ENCODE results near the gene AATF.

Gene AATF

DNA sequence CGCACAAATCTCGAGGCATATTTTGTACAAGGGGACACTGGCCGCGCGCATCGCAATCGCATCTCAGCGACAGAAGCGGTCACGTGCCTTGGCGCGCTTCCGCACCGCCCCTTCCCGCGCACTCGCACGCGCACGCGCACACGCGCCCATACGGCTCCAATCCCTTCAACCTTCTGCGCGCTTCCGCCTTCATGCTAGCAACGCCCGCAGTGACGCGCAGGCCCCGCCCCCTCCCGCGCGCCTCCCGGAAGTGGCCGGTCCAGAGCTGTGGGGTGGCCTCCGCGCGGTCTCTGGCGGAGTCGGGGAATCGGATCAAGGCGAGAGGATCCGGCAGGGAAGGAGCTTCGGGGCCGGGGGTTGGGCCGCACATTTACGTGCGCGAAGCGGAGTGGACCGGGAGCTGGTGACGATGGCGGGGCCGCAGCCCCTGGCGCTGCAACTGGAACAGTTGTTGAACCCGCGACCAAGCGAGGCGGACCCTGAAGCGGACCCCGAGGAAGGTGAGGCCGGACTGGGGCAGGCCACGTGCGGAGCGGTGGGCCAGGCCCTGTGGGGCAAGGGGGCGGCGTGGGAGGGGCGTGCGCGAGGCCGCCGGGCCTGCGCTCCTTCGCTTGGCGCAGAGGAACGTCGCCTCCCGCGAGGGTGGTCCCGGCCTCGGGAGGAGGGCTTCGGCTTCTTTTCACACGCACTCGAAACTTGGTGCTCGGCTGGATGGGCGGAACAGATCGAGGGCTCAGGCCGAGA is at the start of gene AATF:
Gene AATF, plus strand, starts transcription at position 238 of the 744 bp plus-strand sequence. Its CDS starts 172 bp downstream, at position 410.
- peak; percentile 98 for DNase-seq

GRCh38 chr17:36899250-36900159 is 49.2 kb upstream of the AATF start:
- no peak for DNase-seq

GRCh38 chr17:36900160-36900512 is 48.6 kb upstream of the AATF start:
- DNase-seq = no peak

DNA sequence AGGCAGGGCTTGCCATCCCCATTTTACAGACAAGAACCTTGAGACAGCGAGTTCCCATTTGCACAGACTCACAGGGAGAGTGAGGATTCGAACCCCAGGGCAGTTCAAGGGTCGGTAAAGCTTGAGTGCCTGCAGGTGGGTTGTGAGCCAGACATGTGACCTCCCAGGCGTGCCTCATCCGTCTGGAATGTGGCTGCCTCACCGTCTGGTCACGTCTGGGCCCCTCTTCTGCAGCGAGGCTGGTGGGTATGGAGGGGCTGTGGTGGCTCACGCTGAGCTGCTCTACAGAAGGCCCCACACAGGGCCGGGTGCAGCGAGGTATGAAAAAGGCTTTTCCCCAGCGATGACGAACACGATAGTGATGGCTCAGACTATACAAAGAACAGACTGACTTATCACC is 47.2 kb upstream of the AATF start:
- no peak for DNase-seq

DNA sequence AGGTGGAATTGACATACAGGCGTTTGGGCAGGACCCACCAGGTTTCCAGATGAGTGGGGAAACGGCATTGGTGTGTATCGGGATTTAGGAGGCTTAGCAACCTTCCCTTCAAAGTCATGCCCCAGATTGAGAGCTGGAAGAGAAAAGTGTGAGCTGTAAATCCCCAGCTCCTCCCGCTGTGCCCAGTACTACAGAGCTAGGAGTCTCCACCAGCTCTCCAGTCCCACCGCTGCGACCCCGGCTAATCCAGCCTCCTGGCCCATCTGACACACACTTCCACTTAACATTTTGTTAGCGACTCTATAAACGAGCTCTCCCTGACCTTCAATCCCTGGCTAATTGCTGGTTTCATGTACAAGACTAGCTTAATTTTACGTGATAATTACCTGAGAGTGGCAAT is 41.3 kb upstream of the AATF start:
- no peak for DNase-seq

- DNase-seq = no peak
Measured at GRCh38 chr17:36910513-36910912, 38.2 kb upstream of the AATF start.

- no peak for DNase-seq
Measured at GRCh38 chr17:36911001-36911400, 37.8 kb upstream of the AATF start.

DNA sequence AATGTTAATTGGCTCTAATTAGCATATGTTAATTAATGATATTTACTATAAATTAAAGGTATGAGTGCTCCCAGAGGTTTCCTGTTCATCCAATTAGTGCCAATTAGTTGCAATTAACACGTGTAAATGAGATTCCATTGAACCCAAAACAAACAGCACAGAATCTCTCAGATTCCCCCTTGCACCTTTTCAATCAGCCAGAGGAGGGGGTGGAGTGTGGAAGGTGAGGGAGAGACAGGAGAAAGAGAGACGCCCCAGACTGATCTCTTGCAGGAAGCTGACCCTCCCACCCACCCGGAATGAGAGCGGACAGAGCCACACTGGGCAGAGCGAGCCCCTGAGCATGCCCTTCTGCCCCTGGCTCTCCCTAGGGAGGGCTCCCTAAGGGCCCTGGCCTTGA is 35.6 kb upstream of the AATF start:
- DNase-seq = no peak

DNA sequence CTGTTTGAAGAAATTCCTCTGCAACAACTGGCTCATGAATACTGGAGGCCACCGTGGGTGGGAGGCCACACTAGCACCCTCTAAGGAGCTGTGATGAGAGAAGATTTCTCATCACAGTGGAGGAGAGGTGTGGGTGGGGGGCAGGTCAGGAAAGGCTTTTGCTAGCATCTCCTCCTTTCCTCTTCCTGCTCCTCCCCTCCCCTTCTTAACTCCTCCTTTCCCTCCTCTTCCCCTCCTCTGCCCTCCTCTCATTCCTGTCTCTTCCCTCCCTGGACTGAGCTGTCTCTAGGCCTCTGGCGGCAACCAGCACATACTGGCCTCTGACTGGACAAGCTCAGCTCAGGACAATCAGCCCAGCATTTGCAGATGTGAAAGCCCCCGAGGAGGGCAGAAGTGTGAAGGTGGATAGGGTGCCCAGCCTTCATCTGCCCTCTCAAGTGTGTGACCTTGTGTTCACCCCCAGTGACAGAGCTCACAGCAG is 30.5 kb upstream of the AATF start:
- no peak for DNase-seq

GRCh38 chr17:36919407-36919968 is 29.3 kb upstream of the AATF start:
- no peak for DNase-seq

DNA sequence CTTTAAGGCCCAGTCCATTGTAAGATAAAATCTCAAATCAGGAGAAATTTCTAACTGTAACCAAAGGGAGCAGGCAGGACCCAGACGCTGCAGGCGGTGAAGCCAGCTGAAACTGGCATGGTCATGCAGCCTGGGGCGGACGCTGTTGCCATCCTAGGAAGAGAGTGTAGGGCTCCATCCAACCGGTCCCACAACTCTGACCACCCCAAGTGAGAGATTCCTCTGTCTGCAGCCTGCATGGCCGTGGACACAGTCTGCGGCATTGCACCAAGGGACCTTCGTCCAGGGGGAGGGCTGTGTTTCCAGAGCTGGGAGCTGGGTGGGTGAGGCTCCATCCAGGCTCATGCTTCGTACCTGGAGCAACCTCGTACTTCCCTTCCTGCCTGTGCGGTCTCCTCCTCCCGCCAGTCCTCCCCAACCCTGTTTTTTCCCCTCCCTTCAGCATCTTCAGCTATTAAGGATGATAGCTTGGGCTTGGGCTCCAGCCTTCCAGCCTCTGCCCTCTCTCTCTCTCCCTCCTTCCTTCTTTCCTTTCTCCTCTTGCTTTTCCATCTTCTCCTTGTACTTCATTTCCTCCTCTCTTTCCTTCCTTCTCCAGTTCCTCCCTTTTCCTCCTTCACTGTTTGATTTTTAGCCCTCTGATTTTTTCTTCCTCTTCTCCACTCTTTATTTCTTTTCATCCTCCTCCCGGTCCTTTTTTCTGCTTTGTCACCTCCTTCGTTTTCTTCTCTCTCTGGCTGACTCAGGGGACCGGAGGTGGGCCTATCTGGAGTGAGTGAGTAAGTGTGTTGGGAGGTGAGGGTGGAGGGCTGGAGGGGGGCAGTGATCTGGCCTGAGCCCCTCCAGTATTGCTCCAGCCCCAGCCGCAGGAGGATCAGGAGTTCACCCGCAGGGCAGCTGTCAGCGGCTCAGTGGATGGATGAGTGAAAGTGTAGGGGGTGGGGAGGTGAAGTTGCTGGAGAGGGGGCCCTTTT is 28.4 kb upstream of the AATF start:
- DNase-seq = no peak

DNA sequence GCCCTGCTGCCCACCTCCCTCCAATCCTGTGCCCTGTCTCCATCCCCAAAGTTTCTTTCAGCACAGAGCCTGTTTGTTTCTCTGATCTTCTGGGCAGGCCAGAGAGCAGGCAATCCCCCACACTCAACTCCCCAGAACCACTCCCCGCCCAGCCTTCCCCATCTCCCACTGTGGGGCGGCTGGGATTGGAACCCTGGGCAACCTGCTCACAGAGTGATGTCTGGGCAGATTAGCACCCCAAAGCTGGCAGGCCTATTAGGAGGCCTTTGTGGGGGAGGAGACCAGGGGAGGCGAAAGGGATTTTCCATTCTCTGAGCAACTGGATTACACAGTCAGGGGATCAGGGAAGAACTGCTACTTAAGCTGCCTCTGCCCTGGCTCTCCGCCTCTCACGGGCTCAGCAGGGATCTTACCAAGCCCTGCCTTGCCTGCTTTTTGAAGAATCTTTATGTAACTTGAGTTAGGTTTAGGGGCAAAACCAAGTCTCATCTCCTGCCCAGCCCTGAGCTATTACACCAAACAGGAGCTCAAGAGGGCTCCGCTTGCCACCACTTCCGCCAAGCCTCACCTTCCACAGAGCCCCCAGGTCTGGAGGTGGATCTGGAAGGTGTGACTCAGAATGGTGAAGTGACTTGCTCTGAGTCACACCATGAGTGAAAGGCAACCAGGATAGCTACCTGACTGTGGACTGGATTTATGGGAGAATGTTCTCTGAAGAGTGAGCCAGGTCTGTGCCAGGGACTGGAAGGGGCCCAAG is 27.5 kb upstream of the AATF start:
- no peak for DNase-seq

GRCh38 chr17:36922175-36922574 is 26.6 kb upstream of the AATF start:
- DNase-seq = no peak

GRCh38 chr17:36923814-36924221 is 24.9 kb upstream of the AATF start:
- DNase-seq = no peak

DNA sequence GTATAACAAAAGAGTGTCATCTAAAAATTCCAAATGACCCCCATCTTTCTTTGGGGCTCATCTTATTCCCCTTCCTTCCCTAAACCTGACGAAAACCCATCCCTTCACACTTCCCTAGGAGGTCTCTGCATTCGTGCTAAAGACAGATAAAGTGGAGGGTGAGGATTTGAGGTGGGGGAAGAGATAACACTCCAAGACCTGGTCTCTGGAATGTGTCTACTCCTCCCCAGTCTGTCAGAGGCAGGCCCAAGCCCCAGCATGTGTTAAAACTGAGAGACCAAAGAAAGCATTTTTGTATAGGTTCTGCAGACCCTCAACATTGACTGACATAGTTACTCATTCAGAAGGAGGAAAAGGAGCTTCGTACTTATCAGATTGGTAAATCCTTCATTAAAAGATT is 22.5 kb upstream of the AATF start:
- no peak for DNase-seq

GRCh38 chr17:36926701-36927100 is 22.1 kb upstream of the AATF start:
- DNase-seq = no peak

- no peak for DNase-seq
Measured at GRCh38 chr17:36928471-36929345, 20.0 kb upstream of the AATF start.

GRCh38 chr17:36929851-36930582 is 18.7 kb upstream of the AATF start:
- no peak for DNase-seq

GRCh38 chr17:36930583-36930900 is 18.2 kb upstream of the AATF start:
- DNase-seq = no peak

GRCh38 chr17:36931096-36931696 is 17.6 kb upstream of the AATF start:
- DNase-seq = no peak

All from AML-193 (cell line).